Activated T-cell treated with anti-CD3 and anti-CD28 coated beads, Interleukin-2, amount 50 U/mL, for 4 hours (primary cell): ENCODE results near the gene RUVBL1. TPM values are rescaled to one million over a fixed set of nuclear protein-coding genes. Genes with fewer than 3 reads are reported as not detected.

ENCODE experiments used
- ATAC-seq, 2 donors: fragments of 200-7000 bp; cut with Tn5 transposase; one replicate each; pipeline ENCODE4 v1.10.0; 2021
- DNase-seq: peaks from one replicate; pipeline ENCODE4 v3.0.0-alpha.2; 2020
- H3K27me3 Mint-ChIP-seq: one replicate; pipeline ENCODE4 v1.8.0; 2021; ENCODE audit warnings: low read depth, mixed read lengths
- H3K36me3 Mint-ChIP-seq: one replicate; pipeline ENCODE4 v1.8.0; 2022; ENCODE audit warnings: mixed read lengths; ENCODE audit not compliant: insufficient read depth
- H3K4me1 Mint-ChIP-seq: one replicate; pipeline ENCODE4 v1.8.0; 2021; ENCODE audit warnings: low read depth, mixed read lengths
- H3K4me3 Mint-ChIP-seq: one replicate; pipeline ENCODE4 v1.8.0; 2021; ENCODE audit warnings: mild to moderate bottlenecking, moderate library complexity, mixed read lengths
- H3K9me3 Mint-ChIP-seq: one replicate; pipeline ENCODE4 v1.8.0; 2021; ENCODE audit warnings: mixed read lengths
- total RNA-seq, 3 donors: library from RNA; stranded (reverse); gene quantifications; one replicate each; pipeline ENCODE4 v1.2.1, GENCODE V29; 2021

The RUVBL1 gene
- total RNA-seq, 3 donors from 2014 or later, result 158 to 177 (median 161) TPM

GRCh38 chr3:128074851-128075521, 48.6 kb downstream of the RUVBL1 start:
- Mint-ChIP-seq H3K36me3 (peaks cover 21% of the 10 kb centered on the region), H3K4me3 (peak overlapping the region; percentile 40), H3K9me3 (no peaks in the 10 kb centered on the region), H3K4me1 (peaks cover 8% of the 10 kb centered on the region), H3K27me3 (no peaks in the 10 kb centered on the region)
- no peak for DNase-seq
- ATAC-seq, result no peak

GRCh38 chr3:128073807-128074206, 49.8 kb downstream of the RUVBL1 start:
- Mint-ChIP-seq H3K4me1 (peaks cover 8% of the 10 kb centered on the region), H3K27me3 (no peaks in the 10 kb centered on the region), H3K9me3 (no peaks in the 10 kb centered on the region), H3K4me3 (no peak overlapping the region), H3K36me3 (peaks cover 12% of the 10 kb centered on the region)
- ATAC-seq (no peak), DNase-seq (no peak)

GRCh38 chr3:128073185-128073725, 50.4 kb downstream of the RUVBL1 start:
- H3K36me3 Mint-ChIP-seq, result peaks cover 14% of the 10 kb centered on the region
- no peaks in the 10 kb centered on the region for H3K9me3 Mint-ChIP-seq
- ATAC-seq, result no peak
- no peaks in the 10 kb centered on the region for H3K27me3 Mint-ChIP-seq
- no peak for DNase-seq
- H3K4me3 Mint-ChIP-seq, result no peak overlapping the region
- H3K4me1 Mint-ChIP-seq, result peaks cover 8% of the 10 kb centered on the region

GRCh38 chr3:128072454-128073184, 51.0 kb downstream of the RUVBL1 start:
- Mint-ChIP-seq H3K9me3 (no peaks in the 10 kb centered on the region), H3K4me3 (no peak overlapping the region), H3K27me3 (no peaks in the 10 kb centered on the region), H3K4me1 (peaks cover 8% of the 10 kb centered on the region), H3K36me3 (peaks cover 19% of the 10 kb centered on the region)
- DNase-seq, result no peak
- no peak for ATAC-seq

GRCh38 chr3:128071771-128072453, 51.7 kb downstream of the RUVBL1 start:
- Mint-ChIP-seq H3K4me1 (peaks cover 7% of the 10 kb centered on the region), H3K27me3 (no peaks in the 10 kb centered on the region), H3K4me3 (no peak overlapping the region), H3K36me3 (peaks cover 26% of the 10 kb centered on the region), H3K9me3 (no peaks in the 10 kb centered on the region)
- DNase-seq (no peak), ATAC-seq (no peak)

- ATAC-seq (no peak), DNase-seq (no peak)
- peaks cover 29% of the 10 kb centered on the region for H3K36me3 Mint-ChIP-seq
- peaks cover 8% of the 10 kb centered on the region for H3K4me1 Mint-ChIP-seq
- H3K9me3 Mint-ChIP-seq, result no peaks in the 10 kb centered on the region
- no peaks in the 10 kb centered on the region for H3K27me3 Mint-ChIP-seq
- no peak overlapping the region for H3K4me3 Mint-ChIP-seq
Measured at GRCh38 chr3:128070898-128071591, 52.6 kb downstream of the RUVBL1 start.

GRCh38 chr3:128069271-128069670, 54.3 kb downstream of the RUVBL1 start:
- H3K4me3 Mint-ChIP-seq, result no peak overlapping the region
- no peaks in the 10 kb centered on the region for H3K9me3 Mint-ChIP-seq
- no peak for ATAC-seq
- H3K36me3 Mint-ChIP-seq, result peaks cover 38% of the 10 kb centered on the region
- H3K4me1 Mint-ChIP-seq, result peaks cover 2% of the 10 kb centered on the region
- no peaks in the 10 kb centered on the region for H3K27me3 Mint-ChIP-seq
- no peak for DNase-seq

GRCh38 chr3:128068156-128068620, 55.4 kb downstream of the RUVBL1 start:
- Mint-ChIP-seq H3K9me3 (no peaks in the 10 kb centered on the region), H3K27me3 (no peaks in the 10 kb centered on the region), H3K4me3 (no peak overlapping the region), H3K36me3 (peaks cover 43% of the 10 kb centered on the region), H3K4me1 (peaks cover 2% of the 10 kb centered on the region)
- DNase-seq, result no peak
- peak; percentile 46 to 55 for ATAC-seq

- Mint-ChIP-seq H3K4me1 (peaks cover 2% of the 10 kb centered on the region), H3K4me3 (no peak overlapping the region), H3K27me3 (no peaks in the 10 kb centered on the region), H3K9me3 (no peaks in the 10 kb centered on the region), H3K36me3 (peaks cover 45% of the 10 kb centered on the region)
- no peak for ATAC-seq
- DNase-seq, result no peak
Measured at GRCh38 chr3:128067489-128067888, 56.1 kb downstream of the RUVBL1 start.

- Mint-ChIP-seq H3K36me3 (peaks cover 54% of the 10 kb centered on the region), H3K4me3 (no peak overlapping the region), H3K4me1 (peaks cover 4% of the 10 kb centered on the region), H3K27me3 (no peaks in the 10 kb centered on the region), H3K9me3 (no peaks in the 10 kb centered on the region)
- DNase-seq (no peak), ATAC-seq (no peak)
Measured at GRCh38 chr3:128066676-128067075, 56.9 kb downstream of the RUVBL1 start.

- peaks cover 5% of the 10 kb centered on the region for H3K4me1 Mint-ChIP-seq
- no peak overlapping the region for H3K4me3 Mint-ChIP-seq
- H3K36me3 Mint-ChIP-seq, result peaks cover 59% of the 10 kb centered on the region
- no peaks in the 10 kb centered on the region for H3K27me3 Mint-ChIP-seq
- ATAC-seq (no peak), DNase-seq (no peak)
- H3K9me3 Mint-ChIP-seq, result no peaks in the 10 kb centered on the region
Measured at GRCh38 chr3:128066114-128066513, 57.5 kb downstream of the RUVBL1 start.

- no peak for DNase-seq
- no peaks in the 10 kb centered on the region for H3K9me3 Mint-ChIP-seq
- no peaks in the 10 kb centered on the region for H3K27me3 Mint-ChIP-seq
- ATAC-seq, result no peak
- H3K36me3 Mint-ChIP-seq, result peaks cover 64% of the 10 kb centered on the region
- peaks cover 5% of the 10 kb centered on the region for H3K4me1 Mint-ChIP-seq
- no peak overlapping the region for H3K4me3 Mint-ChIP-seq
Measured at GRCh38 chr3:128064962-128065361, 58.6 kb downstream of the RUVBL1 start.

- DNase-seq (no peak), ATAC-seq (no peak)
- Mint-ChIP-seq H3K4me1 (peaks cover 5% of the 10 kb centered on the region), H3K36me3 (peaks cover 65% of the 10 kb centered on the region), H3K9me3 (no peaks in the 10 kb centered on the region), H3K4me3 (no peak overlapping the region), H3K27me3 (no peaks in the 10 kb centered on the region)
Measured at GRCh38 chr3:128063865-128064264, 59.7 kb downstream of the RUVBL1 start.
